ENCODE results near the gene SOX30.
"Not testable (repeated sequence)": the region's sequence is repeated elsewhere in the genome, so short reads cannot be mapped to it uniquely, and the experiment has no call there.

The SOX30 gene

DNA sequence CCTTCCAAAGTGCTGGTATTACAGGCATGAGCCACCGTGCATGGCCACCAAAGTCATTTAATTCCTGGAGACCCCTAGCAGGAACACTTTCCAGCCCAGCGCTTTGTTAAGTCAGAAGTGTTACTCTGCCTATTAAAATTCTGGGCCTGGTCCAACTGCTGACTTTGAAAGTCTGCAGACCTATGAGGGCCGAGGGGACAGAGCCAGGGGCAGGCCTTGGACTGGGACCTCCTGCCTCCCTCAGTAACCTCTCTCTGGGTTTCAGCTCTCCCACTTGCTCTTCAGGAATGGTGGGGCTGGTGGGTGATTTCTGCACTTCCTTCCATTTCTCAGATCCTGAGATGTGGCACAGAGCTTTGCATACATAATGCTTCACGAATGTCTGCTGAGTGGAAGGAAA lies 28.8 kb upstream of the SOX30 start:
- Histone ChIP-seq H3K27ac (ENCODE audit: low read length) (no peak overlapping the region), H3K27me3 (ENCODE audit: low read depth, low read length) (no peaks in the 10 kb centered on the region), H3K36me3 (replicated peaks; ENCODE audit: low read depth, low read length) (no peaks in the 10 kb centered on the region), H2AFZ (ENCODE audit: low read depth, low read length) (no peak overlapping the region), H3K4me1 (ENCODE audit: low read length) (no peaks in the 10 kb centered on the region), H3K4me3 (ENCODE audit: low read length) (no peak overlapping the region), H4K20me1 (ENCODE audit: insufficient read depth, low read length) (no peaks in the 10 kb centered on the region), H3K9ac (ENCODE audit: low read length) (no peak overlapping the region), H3K79me2 (ENCODE audit: low read length) (no peaks in the 10 kb centered on the region), H3K9me3 (ENCODE audit: insufficient read depth, low read length) (no peaks in the 10 kb centered on the region), H3K4me2 (ENCODE audit: low read length) (no peak overlapping the region)
- TF ChIP-seq CTCF (IDR thresholded peaks at IDR 0.05; ENCODE audit: low read depth, low read length) (no peak), EZH2phosphoT487 (IDR thresholded peaks at IDR 0.05; ENCODE audit: low read depth) (no peak)

- Histone ChIP-seq H3K27me3 (ENCODE audit: low read depth, low read length) (no peaks in the 10 kb centered on the region), H2AFZ (ENCODE audit: low read depth, low read length) (no peak overlapping the region), H3K9me3 (ENCODE audit: insufficient read depth, low read length) (no peaks in the 10 kb centered on the region), H3K4me1 (ENCODE audit: low read length) (no peaks in the 10 kb centered on the region), H3K9ac (ENCODE audit: low read length) (no peak overlapping the region), H3K36me3 (replicated peaks; ENCODE audit: low read depth, low read length) (no peaks in the 10 kb centered on the region), H3K4me2 (ENCODE audit: low read length) (no peak overlapping the region), H3K27ac (ENCODE audit: low read length) (no peak overlapping the region), H3K4me3 (ENCODE audit: low read length) (no peak overlapping the region), H4K20me1 (ENCODE audit: insufficient read depth, low read length) (no peaks in the 10 kb centered on the region), H3K79me2 (ENCODE audit: low read length) (no peaks in the 10 kb centered on the region)
- TF ChIP-seq EZH2phosphoT487 (IDR thresholded peaks at IDR 0.05; ENCODE audit: low read depth) (no peak), CTCF (IDR thresholded peaks at IDR 0.05; ENCODE audit: low read depth, low read length) (no peak)
Measured at GRCh38 chr5:157680239-157680638, 28.0 kb upstream of the SOX30 start.

DNA sequence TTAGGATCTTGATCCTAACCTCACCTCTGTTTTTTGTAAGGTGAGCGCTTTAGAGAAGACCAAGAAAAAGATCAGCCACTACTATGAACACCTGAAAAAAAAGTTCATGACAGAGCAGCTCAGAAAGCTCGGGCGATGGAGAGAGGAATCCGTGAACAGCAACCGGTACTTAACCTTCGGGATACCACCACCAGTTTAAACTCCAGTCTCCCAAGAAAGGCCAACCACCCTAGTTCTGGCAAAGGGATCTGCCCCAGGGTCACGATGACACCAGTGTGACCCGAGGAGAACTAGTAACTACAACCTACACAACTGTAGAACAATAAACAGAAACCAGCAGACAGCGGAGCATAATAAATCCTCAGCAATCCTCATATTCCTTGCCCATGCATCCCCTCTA lies 27.6 kb upstream of the SOX30 start:
- Histone ChIP-seq H3K9me3 (ENCODE audit: insufficient read depth, low read length) (no peaks in the 10 kb centered on the region), H3K4me3 (ENCODE audit: low read length) (no peak overlapping the region), H3K27ac (ENCODE audit: low read length) (no peak overlapping the region), H4K20me1 (ENCODE audit: insufficient read depth, low read length) (no peaks in the 10 kb centered on the region), H3K79me2 (ENCODE audit: low read length) (no peaks in the 10 kb centered on the region), H3K9ac (ENCODE audit: low read length) (no peak overlapping the region), H3K4me1 (ENCODE audit: low read length) (no peaks in the 10 kb centered on the region), H3K36me3 (replicated peaks; ENCODE audit: low read depth, low read length) (no peaks in the 10 kb centered on the region), H3K4me2 (ENCODE audit: low read length) (no peak overlapping the region), H3K27me3 (ENCODE audit: low read depth, low read length) (no peaks in the 10 kb centered on the region), H2AFZ (ENCODE audit: low read depth, low read length) (no peak overlapping the region)
- TF ChIP-seq EZH2phosphoT487 (IDR thresholded peaks at IDR 0.05; ENCODE audit: low read depth) (no peak), CTCF (IDR thresholded peaks at IDR 0.05; ENCODE audit: low read depth, low read length) (no peak)

DNA sequence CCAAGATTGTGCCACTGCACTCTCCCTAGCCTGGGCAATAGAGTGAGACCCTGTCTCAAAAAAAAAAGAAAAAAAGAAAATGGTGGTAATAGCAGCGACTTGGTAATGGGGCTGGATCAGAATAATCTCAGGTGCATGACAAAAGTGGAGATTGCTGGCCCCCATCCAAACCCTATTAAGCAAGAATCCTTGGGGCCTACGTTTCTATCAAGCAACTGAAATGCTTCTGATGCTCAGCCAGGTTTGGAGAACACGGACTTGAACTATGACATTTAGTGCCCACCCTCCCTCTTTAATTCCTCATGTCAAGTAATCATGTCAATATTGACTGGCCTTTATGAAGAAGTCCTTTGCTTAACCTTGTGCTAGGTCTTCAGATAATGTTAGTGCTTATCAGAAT lies 25.7 kb upstream of the SOX30 start:
- H2AFZ ChIP-seq (ENCODE audit: low read depth, low read length) = no peak overlapping the region
- TF ChIP-seq CTCF (IDR thresholded peaks at IDR 0.05; ENCODE audit: low read depth, low read length) (no peak), EZH2phosphoT487 (IDR thresholded peaks at IDR 0.05; ENCODE audit: low read depth) (no peak)
- H4K20me1 ChIP-seq (ENCODE audit: insufficient read depth, low read length) = no peaks in the 10 kb centered on the region
- no peak overlapping the region for H3K4me3 ChIP-seq (ENCODE audit: low read length)
- no peak overlapping the region for H3K9ac ChIP-seq (ENCODE audit: low read length)
- no peaks in the 10 kb centered on the region for H3K79me2 ChIP-seq (ENCODE audit: low read length)
- H3K4me1 ChIP-seq (ENCODE audit: low read length) = no peaks in the 10 kb centered on the region
- no peaks in the 10 kb centered on the region for H3K36me3 ChIP-seq (replicated peaks; ENCODE audit: low read depth, low read length)
- H3K9me3 ChIP-seq (ENCODE audit: insufficient read depth, low read length) = no peaks in the 10 kb centered on the region
- H3K27me3 ChIP-seq (ENCODE audit: low read depth, low read length) = no peaks in the 10 kb centered on the region
- no peak overlapping the region for H3K4me2 ChIP-seq (ENCODE audit: low read length)
- no peak overlapping the region for H3K27ac ChIP-seq (ENCODE audit: low read length)

GRCh38 chr5:157674351-157674750 lies 22.1 kb upstream of the SOX30 start:
- H3K9me3 ChIP-seq (ENCODE audit: insufficient read depth, low read length); H3K79me2 ChIP-seq (ENCODE audit: low read length): not testable (repeated sequence)

More at GRCh38 chr5:157674351-157674750, 22.1 kb upstream of the SOX30 start:
- H3K9ac ChIP-seq (ENCODE audit: low read length); H3K27ac ChIP-seq (ENCODE audit: low read length); H3K4me3 ChIP-seq (ENCODE audit: low read length); H3K36me3 ChIP-seq (replicated peaks; ENCODE audit: low read depth, low read length); H4K20me1 ChIP-seq (ENCODE audit: insufficient read depth, low read length); H3K27me3 ChIP-seq (ENCODE audit: low read depth, low read length); H3K4me2 ChIP-seq (ENCODE audit: low read length); H2AFZ ChIP-seq (ENCODE audit: low read depth, low read length): not testable (repeated sequence)
- H3K4me1 ChIP-seq (ENCODE audit: low read length) = peaks cover 13% of the 10 kb centered on the region

Measured in OCI-LY3 (cell line).